Skeletal muscle cell (primary cell): Measurements from ENCODE around the gene ACTL10.
A peak's percentile ranks its signal among the peaks of the same experiment; 100 is the strongest.

ENCODE experiments used
- DNase-seq: peaks from one replicate; pipeline ENCODE4 v3.0.0-alpha.2; 2010; ENCODE audit warnings: low read depth
- H3K4me3 ChIP-seq: 2 replicates; pipeline ENCODE4 v1.5.1; 2011; ENCODE audit warnings: low read depth, mild to moderate bottlenecking, control low read depth, low read length, moderate library complexity

Gene ACTL10

GRCh38 chr20:33673410-33674293 is 6.9 kb downstream of the ACTL10 start:
- no peak for DNase-seq
- peak overlapping the region; percentile 71 for H3K4me3 ChIP-seq

- no peak for DNase-seq
- H3K4me3 ChIP-seq, result peak within 1 kb of the TSS; percentile 71
These were observed 7.8 kb downstream of the ACTL10 start, which contains the start of gene NECAB3 for GRCh38 chr20:33674294-33675135. NECAB3 (minus strand) TSS chr20:33674428; CDS start chr20:33674352, 76 bp downstream.

- peak overlapping the region; percentile 71 for H3K4me3 ChIP-seq
- DNase-seq, result no peak
These were observed 8.6 kb downstream of the ACTL10 start for GRCh38 chr20:33675136-33675959.

- no peak overlapping the region for H3K4me3 ChIP-seq
These were observed 9.4 kb downstream of the ACTL10 start for GRCh38 chr20:33676121-33676520.

GRCh38 chr20:33676652-33677645 is 10.2 kb downstream of the ACTL10 start:
- DNase-seq, result no peak
- H3K4me3 ChIP-seq, result no peak overlapping the region

More at GRCh38 chr20:33676121-33676520, 9.4 kb downstream of the ACTL10 start:
- DNase-seq, result no peak

GRCh38 chr20:33677991-33678702 is 11.4 kb downstream of the ACTL10 start:
- H3K4me3 ChIP-seq, result no peak overlapping the region
- no peak for DNase-seq

GRCh38 chr20:33679758-33680485 is 13.2 kb downstream of the ACTL10 start:
- DNase-seq, result no peak
- H3K4me3 ChIP-seq, result no peak overlapping the region

GRCh38 chr20:33680686-33681085 is 13.9 kb downstream of the ACTL10 start:
- DNase-seq, result no peak

GRCh38 chr20:33681288-33681687 is 14.5 kb downstream of the ACTL10 start:
- no peak for DNase-seq
- no peak overlapping the region for H3K4me3 ChIP-seq

More at GRCh38 chr20:33680686-33681085, 13.9 kb downstream of the ACTL10 start:
- H3K4me3 ChIP-seq, result no peak overlapping the region

GRCh38 chr20:33681728-33682353 is 15.1 kb downstream of the ACTL10 start:
- no peak for DNase-seq
- H3K4me3 ChIP-seq, result no peak overlapping the region

GRCh38 chr20:33684533-33685327 is 18.0 kb downstream of the ACTL10 start:
- peak overlapping the region; percentile 44 for H3K4me3 ChIP-seq
- DNase-seq, result no peak

- DNase-seq, result no peak
These were observed 18.8 kb downstream of the ACTL10 start for GRCh38 chr20:33685328-33686099.

GRCh38 chr20:33686100-33686983 is 19.6 kb downstream of the ACTL10 start, which contains the start of gene E2F1:
E2F1 (minus strand) TSS chr20:33686385; CDS start chr20:33686264, 121 bp downstream.
- DNase-seq, result peak; percentile 57
- H3K4me3 ChIP-seq, result peak within 1 kb of the TSS; percentile 44

More at GRCh38 chr20:33685328-33686099, 18.8 kb downstream of the ACTL10 start:
- H3K4me3 ChIP-seq, result peak overlapping the region; percentile 44

- DNase-seq, result no peak
- no peak overlapping the region for H3K4me3 ChIP-seq
These were observed 20.2 kb downstream of the ACTL10 start for GRCh38 chr20:33686984-33687366.
